ENCODE data around the gene OR10T2. TPM values are rescaled to one million over a fixed set of nuclear protein-coding genes. Genes with fewer than 3 reads are reported as not detected.
"Not testable (repeated sequence)": the region's sequence is repeated elsewhere in the genome, so short reads cannot be mapped to it uniquely, and the experiment has no call there.

OR10T2 gene, protein sequence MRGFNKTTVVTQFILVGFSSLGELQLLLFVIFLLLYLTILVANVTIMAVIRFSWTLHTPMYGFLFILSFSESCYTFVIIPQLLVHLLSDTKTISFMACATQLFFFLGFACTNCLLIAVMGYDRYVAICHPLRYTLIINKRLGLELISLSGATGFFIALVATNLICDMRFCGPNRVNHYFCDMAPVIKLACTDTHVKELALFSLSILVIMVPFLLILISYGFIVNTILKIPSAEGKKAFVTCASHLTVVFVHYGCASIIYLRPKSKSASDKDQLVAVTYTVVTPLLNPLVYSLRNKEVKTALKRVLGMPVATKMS
- not detected for total RNA-seq

DNA sequence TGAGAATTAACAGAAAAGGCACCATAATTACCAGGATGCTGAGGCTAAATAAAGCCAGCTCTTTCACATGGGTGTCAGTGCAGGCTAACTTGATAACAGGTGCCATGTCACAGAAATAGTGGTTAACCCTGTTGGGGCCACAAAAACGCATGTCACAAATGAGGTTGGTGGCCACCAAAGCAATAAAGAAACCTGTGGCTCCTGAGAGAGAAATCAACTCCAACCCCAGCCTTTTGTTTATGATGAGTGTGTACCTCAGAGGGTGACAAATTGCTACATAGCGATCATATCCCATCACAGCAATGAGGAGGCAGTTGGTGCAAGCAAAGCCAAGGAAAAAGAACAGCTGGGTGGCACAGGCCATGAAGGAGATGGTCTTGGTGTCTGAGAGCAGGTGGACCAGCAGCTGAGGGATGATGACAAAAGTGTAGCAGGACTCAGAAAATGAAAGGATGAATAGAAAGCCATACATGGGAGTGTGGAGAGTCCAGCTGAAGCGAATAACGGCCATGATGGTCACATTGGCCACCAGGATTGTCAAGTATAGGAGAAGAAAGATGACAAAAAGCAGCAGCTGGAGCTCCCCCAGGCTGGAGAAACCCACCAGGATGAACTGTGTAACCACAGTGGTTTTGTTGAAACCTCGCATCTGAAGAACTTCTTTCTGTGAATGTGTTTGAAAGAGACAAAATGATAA is at the start of gene OR10T2:
TSS of gene OR10T2 (minus strand) at position 649 of the 697 bp plus-strand sequence. CDS start at position 649, 0 bp downstream.
- no peak for DNase-seq

DNA sequence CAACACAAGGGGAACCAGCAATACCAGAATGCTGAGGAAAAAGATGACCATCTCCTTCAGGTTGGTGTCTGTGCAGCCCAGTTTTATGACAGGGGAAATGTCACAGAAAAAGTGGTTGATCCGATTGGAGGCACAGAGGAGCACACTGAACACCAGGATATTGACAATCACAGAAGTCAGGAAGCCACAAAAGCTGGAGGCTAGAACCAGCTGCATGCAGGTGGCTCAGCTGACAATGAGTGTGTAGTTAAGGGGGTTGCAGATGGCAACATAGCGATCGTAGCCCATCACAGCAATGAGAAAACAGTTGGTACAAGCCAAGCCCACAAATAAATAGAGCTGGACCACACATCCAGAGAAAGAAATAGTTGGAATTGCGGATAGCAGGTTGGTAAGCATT is 46.1 kb upstream of the OR10T2 start:
- no peak for DNase-seq

DNA sequence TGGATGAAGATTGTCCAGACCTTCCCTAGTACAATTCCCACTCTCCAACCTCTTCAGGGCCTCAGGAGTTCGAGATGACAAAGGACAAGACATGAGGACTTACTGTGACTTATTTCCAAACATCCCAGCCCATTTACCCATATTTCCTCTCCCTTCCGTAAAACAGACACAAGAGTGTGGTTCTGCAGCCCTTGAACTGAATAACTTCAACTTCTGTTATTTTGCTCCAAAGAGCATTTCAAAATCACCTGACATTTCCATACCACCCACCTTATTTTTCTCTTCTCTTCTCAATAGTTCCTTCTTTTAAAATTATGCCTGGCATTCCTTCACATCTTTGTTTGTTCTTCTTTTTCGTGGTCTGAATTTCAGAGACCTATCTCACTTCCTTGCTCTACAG is 35.5 kb upstream of the OR10T2 start:
- DNase-seq, result no peak

DNA sequence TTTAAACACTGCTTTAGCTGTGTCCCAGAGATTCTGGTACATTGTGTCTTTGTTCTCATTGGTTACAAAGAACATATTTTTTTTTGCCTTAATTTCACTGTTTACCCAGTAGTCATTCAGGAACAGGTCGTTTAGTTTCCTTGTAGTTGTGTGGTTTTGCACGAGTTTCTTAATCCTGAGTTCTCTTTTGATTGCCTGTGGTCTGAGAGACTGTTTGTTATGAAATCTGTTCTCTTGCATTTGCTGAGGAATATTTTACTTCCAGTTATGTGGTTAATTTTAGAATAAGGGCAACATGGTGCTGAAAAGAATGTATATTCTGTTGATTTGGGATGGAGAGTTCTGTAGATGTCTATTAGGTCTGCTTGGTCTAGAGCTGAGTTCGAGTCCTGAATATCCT is 30.9 kb upstream of the OR10T2 start:
- DNase-seq, result not testable (repeated sequence)

DNA sequence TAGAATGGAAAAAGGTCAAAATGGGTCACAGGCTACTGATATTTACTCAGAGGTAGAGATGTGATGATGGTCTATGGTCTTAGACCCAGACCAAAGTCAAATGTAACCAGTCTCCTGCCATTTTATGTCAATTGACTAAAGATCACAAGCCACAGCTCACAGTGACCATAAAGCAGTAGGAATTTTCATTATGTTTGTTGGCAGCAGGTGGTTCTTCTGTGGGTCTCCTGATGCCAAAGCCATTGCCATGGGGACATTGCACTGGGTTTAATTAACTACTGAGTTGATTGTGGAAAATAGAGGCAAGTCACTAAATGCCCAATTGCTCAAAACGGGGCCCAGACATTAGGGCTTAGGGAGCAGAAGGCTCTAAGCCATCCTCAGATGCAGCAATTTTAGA is 26.9 kb upstream of the OR10T2 start, which contains the start of gene OR10K2:
TSS of gene OR10K2 (minus strand) at position 101 of the 400 bp plus-strand sequence. CDS start 5,371 bp downstream, outside the sequence.
- DNase-seq, result no peak

DNA sequence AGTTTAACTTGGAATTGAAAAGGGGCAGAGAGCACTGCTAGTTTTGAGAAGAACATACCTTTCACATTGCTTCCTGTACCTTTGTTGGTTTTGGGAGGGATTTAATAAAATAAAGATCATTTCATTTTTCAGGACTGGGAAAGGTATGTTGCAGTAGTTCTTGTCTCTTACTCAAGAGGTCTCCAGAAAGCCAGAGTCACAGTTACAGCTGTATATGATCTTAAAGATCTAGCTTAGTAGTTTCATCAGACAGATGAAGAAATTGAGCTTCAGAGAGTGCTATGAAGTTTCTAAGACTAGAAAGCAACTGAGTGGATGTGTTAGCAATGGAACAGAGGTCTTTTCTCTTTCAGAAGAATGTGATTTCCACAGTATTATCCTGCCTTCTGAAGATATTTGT is 25.8 kb upstream of the OR10T2 start:
- DNase-seq, result no peak

DNA sequence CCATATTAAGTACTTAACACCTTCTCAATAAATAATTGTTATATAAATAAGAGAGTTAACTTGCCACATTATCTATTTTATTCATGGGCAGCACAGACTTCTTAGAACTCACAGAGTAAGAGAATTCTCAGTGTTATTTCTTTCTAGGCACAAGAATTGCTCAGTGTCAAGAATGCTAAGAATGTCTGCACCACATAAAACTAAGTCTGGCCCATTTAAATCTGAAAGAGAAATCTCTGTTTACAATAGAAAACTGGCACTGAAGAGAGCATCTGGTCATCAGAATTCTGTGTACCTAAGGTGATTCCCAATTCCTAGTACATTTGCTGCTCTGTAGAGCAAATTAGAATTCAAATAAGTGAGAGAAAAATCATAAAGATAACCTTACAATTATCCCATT is 22.9 kb upstream of the OR10T2 start:
- no peak for DNase-seq

DNA sequence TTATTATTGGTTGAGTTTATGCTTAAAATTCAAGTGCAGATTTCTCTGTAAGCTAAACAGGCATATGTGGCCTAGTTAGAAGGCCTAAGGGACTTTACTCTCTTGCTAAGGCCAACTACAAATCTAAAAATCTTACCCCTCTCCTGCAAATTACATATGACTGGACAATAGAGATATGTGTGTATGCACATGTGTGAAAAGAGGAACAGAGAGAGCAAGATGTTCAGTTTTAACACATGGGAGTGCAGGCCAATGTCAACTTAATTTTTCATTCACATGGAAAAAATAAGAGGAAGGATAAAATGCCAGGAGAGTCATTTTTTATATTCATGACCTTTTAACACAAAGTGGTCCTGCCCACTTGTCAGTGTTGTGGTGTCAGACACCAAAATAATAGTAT is 18.3 kb upstream of the OR10T2 start:
- no peak for DNase-seq

DNA sequence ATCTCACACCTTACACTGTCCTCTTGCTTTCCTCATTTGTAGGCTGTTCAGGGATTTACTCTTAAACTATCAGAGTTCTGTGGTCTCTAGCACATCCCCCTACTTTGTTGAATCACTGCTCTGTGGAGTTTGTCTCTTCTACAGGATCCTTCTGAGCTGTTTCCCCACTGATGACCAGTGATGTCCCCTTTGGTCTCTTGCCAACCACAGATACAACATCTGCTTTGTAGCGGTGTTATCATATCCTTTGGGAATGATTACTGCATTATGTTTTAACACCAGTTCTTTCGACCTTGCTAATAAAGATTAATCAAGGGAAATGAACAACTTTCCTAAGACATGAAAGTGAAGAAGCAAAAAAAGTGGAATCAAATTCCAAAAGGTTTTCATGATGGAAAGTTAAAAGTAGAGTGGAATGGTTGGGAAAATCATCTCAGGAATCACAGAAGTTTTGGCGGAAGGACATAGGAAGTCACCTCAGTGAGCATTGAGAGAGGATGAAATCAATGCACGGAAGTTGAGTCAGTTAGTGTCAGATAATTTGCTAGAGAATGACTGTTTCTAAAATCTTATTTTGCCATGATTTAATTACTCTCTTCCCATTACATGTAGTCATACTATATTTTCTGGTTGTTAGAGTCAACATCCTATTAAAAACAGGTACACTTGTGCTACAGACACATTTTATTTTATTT is 15.5 kb upstream of the OR10T2 start:
- DNase-seq, result no peak

DNA sequence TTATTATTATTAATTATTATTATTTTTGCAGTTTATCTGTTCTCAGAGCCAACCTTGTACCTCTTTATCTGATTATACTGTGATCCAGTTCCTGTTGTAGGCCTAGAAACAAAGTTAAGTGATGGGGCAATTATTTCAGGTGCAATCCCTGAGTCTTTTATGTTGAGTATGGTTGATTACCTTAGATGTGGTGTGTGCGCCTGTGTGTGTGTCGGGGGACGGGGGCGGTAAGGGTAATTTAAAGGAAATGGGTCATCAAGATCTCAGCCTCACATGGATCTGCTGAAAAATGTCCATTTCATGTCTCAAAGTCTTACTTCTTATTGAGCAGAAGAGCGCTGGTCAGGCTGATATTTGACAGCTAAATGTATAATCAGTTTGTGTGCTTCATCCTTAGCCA is 7.8 kb upstream of the OR10T2 start:
- DNase-seq, result no peak

DNA sequence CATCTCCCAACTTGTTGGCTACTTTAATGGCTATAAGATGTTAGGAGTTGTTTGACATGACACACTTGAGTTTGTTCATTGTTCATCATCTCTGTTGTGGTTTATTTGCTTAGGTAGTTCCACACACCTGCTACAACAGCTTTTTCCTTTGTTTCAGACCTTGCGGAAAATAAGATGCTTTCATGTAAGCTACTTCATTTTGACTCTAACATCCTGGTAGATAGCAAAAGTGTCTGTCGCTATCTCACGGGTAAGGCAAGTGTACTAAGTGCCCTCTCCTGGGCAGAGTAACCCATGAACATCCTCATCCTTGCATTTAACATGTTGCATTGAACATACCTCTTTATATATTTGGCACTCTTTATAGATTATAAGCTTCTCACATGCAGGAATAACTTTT is 1.6 kb upstream of the OR10T2 start:
- no peak for DNase-seq

DNA sequence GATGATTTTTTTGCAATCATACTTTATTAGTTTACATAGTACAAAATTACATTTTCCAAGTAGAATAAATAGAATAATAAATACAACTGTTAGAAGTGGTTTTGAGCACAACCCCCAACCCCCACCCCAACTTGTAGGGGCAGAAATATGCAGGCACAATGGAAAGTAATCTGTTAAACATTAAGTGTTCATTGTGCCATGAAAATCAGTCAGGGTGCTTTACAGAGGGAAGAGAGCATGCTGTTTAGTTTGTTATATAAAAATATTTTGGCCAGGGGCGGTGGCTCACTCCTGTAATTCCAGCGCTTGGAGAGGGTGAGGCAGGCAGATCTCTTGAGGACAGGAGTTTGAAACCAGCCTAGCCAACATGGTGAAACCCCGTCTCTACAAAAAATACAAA is 2.6 kb downstream of the OR10T2 start:
- DNase-seq, result no peak

DNA sequence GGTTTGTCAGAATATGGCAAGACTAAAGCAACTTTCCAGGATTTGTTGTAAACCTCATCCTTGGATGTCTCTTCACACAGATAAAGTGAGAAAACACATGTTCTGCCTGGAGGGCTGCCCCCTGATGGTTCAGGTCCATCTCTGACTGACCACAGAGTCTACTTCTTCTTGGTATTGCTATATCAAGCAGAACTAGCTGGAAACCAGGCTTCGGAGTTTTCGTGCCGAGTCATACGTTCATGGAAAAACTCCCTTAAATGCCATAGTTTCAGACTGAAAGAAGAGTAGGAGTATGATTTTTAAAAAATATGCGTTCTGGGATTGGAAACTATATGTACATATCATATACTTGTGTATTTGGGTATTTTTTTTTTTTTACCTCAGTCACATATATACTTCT is 5.8 kb downstream of the OR10T2 start:
- no peak for DNase-seq

DNA sequence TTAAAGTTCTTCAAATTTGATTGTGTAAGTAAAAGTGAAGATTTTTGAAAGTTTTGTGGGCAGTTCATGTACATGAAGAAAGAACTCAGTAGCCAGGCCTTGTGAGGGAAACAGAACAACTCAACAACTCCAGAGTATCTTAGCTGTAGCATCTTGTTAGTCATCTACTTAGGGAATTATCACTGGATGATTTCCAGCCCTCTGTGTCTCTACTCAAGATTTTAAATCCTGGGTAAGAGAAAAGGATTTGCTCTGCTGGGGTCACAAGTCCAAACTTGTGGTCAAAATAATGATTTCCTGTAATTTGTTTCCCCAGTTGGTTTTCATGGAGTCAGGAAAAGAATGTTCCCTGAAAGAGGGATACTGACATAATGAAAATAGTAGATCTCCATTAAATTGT is 8.2 kb downstream of the OR10T2 start:
- DNase-seq, result no peak

DNA sequence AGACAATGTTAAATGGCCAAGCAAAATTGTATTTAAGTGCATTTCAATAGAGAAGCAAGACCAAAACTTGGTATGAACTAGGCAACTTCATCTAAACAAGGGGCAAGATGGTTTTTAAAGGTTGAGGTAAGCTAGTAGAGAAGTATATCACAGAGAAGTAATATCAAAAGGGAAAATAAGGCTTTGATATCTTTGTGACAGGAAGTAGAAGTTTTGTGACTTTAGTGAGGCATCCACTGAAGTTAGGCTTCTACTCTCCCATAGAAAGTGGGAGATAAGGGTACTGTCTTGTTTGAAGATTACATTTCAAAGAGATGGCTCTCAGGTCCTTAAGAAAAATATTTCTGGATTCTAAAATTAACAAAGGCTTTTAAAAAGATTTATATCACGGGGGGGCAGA is 8.9 kb downstream of the OR10T2 start:
- DNase-seq, result no peak

DNA sequence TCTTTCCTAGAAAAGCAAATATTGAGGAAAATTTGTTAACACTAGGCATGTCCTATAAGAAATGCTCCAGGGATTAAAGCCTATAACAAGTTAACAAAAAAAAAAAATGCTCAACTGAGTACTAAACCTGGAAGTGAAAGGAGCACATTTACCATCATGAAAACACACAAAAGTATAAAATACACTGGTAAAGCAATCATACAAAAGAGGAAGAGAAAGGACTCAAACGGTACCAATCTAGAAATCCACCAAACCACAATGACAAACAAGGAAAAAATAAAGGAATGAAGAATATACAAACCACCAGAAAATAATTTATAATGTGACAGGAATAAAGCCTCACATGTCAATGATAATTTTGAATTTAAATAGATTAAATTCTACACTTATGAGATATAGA is 24.4 kb downstream of the OR10T2 start:
- no peak for DNase-seq

DNA sequence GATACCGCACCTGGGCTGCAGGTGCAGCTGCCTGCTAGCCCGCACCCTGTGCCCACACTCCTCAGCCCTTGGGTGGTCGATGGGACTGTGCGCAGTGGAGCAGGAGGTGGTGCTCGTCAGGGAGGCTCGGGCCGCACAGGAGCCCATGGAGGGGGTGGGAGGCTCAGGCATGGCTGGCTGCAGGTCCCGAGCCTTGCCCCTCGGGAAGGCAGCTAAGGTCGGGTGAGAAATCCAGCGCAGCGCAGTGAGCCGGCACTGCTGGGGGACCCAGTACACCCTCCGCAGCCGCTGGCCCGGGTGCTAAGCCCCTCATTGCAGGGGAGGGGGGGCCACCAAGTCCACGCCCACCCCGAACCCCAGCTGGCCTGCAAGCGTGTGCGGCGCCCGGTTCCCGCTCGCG is 25.2 kb downstream of the OR10T2 start:
- not testable (repeated sequence) for DNase-seq

DNA sequence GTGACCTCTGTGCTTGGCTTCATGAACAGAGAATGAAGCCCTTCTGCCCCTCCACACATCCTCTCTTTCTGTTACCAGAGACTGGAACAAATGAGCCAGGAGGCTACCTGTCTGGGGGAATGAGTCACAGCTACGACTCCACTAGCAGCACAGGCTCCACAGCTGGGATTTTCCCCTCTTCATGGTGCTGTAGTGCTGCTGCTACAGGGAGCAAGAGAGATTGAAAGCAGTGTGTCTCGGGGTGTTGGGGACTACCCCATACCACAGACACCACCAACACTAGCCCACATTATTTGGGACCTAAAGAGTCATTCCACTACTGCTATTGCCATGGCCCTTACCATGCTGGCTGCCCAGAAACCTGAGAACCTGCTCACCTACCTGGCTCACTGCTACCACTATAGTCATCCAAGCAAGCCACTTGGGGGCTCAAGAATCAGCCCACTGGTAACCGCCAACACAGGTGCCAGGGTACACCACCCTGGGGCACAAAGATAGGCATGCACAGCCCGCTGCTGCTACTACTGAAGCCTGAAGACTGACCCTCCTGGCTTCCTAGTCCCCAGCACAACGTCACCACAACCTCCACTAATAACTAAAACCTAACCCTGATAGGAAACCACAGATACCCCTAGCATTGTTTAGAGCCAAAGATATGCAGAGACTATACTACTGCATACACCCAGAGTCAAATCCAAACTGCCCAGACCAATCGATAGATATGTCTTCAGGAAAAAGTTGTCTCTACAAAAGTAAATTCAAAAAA is 27.9 kb downstream of the OR10T2 start:
- DNase-seq, result no peak

DNA sequence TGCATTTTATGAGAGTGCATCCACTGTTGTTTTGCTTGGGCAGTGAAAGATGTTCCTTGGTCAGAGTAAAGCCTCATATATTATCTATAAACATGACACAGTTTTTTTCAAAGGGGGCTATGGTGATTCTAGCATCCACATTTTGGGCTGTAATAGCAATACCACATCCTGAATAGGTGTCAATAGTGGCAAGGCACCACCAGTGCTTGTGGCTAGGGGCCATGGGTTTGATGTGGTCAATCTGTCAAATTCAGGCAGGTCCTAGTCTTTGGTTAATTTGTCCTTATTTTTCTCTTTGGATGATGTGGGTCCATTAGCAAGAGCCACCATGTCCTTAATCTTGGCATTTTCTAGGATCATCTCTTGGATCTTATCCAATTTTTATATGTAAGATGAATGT is 32.5 kb downstream of the OR10T2 start:
- DNase-seq, result no peak

DNA sequence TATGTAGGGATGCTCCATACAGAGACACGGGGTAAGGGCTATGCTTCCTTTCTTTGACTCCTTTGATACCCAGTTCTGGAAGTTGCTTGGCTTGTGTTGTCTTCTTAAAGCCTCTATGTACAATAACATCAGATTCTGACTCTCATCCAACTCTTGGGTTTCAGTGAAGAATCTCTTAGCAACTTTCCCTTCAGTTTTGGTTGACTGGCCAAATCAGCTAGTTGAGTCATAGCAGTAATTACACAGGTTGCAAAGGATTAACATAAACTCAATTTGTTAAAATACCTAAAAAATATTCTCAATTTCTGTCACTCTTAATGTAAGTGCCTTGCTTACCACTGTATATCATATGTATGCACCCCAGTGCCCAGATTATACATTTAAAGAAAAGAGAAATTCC is 36.3 kb downstream of the OR10T2 start:
- no peak for DNase-seq

DNA sequence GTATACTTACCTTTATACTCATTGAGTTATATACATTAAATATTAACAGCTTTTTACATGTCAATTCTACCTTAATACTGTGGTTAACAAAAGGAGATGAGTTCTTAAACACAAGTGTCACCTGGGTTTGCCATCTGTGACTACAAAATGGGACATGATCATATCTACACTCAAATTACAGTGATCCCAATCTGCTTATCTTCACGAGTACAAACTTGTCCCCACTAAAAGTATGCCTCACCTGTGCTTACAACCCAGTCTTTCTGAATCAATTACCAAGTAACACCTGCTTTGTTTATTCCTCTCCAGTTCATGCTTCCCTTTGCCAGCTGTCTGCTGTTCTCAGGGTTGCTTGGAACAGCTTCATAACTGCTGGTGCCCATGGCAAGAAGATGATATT is 36.8 kb downstream of the OR10T2 start:
- DNase-seq, result no peak

DNA sequence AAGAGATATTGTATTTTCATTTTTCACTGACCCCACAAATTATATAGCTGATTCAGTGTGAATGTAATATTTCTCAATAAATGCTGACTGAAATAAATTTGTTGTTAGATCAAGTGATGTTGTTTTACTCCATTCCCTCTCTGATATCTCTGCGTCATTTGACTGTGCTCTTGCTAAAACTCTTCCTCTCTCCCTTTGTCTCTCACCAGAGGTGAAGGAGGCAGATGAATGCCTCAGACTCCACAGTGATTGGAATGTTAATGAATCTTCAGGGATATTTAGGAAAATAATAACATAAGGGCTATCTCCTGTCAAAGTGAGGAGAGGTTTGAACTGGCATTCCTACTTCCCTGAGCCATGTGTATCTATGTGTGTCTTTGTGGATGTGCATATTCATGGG is 41.8 kb downstream of the OR10T2 start:
- DNase-seq, result no peak

DNA sequence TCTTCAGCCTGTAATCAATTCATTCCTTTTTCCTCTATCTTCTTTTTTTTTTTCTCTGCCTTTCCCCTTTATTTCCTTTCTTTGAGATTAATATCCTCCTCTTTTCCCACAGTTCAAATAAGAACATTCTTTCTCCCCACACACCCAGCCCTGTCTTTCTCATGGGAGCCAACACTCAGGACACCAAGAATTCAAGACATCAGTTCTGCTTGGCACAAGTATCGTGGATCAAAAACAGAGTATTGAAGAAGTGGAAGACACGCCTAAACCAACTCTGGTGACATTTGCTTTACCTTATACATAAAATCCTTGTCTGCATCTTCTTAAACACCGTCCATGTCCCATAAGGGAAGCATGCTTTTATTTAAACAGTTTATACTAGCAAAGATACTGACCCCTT is 42.6 kb downstream of the OR10T2 start:
- DNase-seq, result no peak

All from occipital lobe (tissue), 2 donors.